Stimulated activated CD4-positive, alpha-beta T cell treated with anti-CD3 and anti-CD28 coated beads, Interleukin-1b, Interleukin-23, amount 100 ng/mL, for 48 hours (primary cell): ENCODE measurements around the gene TSHZ1.

Source experiments
- DNase-seq: peaks from one replicate; pipeline ENCODE4 v3.0.0-alpha.2; 2020

The TSHZ1 gene, protein sequence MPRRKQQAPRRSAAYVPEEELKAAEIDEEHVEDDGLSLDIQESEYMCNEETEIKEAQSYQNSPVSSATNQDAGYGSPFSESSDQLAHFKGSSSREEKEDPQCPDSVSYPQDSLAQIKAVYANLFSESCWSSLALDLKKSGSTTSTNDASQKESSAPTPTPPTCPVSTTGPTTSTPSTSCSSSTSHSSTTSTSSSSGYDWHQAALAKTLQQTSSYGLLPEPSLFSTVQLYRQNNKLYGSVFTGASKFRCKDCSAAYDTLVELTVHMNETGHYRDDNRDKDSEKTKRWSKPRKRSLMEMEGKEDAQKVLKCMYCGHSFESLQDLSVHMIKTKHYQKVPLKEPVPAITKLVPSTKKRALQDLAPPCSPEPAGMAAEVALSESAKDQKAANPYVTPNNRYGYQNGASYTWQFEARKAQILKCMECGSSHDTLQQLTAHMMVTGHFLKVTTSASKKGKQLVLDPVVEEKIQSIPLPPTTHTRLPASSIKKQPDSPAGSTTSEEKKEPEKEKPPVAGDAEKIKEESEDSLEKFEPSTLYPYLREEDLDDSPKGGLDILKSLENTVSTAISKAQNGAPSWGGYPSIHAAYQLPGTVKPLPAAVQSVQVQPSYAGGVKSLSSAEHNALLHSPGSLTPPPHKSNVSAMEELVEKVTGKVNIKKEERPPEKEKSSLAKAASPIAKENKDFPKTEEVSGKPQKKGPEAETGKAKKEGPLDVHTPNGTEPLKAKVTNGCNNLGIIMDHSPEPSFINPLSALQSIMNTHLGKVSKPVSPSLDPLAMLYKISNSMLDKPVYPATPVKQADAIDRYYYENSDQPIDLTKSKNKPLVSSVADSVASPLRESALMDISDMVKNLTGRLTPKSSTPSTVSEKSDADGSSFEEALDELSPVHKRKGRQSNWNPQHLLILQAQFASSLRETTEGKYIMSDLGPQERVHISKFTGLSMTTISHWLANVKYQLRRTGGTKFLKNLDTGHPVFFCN (N-terminal part only)

DNA sequence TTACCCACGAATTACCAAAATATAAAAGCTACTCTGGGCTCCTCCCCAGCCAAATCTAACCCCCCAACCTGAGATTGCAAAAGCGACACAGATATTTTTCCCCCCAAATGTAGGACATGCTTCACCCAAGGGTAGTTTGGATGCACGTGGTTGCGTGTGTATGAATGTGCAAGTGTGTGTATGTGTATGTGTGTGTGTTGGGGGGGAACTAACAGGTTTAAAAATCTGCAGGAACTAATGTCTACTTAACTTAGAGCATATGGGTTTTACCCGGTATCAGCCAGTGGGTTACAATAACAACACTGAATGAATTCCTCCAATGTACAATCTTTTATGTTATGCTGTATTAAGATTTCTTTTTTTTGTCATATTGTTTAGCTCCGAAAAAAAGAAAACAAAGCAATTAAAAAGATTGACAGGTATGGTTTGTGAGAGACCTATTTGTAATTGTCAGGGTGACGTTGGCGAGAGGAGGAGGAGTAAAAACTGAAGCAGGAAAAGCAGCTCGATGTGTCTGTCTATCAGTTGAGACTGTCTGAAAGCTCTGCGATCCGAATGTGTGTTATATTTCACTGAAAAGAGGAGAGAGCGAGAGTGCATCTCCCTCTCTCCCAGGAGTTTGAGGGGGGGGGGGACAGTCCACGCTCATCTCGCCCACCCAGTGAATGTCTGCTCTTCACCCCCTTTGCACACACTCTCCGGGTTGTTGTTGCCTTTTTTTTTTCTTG is at the start of gene TSHZ1:
TSHZ1 (plus strand) TSS at position 524 of the 728 bp plus-strand sequence. CDS start 1,080 bp downstream, outside the sequence.
- peak; percentile 58 for DNase-seq

DNA sequence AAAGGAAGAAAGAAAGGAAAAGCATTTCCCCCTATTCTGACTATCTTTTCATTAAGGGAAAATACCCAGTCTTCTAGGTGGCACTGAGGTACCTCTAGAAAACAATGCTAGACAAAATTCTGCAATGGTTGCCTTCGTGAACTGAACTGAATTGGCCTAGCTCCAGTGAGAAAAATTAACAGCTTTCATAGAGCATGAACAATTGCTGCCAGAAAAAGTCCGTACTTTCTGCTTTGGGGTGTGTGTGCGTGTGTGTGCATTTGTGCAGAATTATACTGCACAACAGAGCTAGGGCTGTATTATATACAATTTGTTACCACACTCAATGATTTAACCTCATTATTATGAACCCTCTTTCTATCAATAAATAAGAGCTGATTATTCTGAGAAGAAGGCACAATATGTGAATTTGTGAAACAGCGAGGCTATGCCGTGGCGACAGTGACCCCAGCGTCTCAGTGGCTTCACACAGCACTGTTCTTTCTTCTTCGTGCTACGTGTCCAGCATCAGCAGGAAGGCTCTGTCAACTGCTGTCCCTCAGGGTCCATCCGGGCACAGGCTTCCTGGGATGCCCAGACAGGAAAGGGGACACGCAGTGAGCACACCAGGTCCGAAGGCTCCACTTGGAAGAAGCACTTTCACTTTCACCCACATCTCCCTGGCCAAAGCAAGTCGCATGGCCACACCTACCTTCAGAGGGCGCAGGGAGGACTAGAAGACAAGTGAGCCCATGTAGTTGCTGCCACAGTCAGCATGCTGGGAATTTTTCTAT is 49.2 kb upstream of the TSHZ1 start:
- DNase-seq: no peak

DNA sequence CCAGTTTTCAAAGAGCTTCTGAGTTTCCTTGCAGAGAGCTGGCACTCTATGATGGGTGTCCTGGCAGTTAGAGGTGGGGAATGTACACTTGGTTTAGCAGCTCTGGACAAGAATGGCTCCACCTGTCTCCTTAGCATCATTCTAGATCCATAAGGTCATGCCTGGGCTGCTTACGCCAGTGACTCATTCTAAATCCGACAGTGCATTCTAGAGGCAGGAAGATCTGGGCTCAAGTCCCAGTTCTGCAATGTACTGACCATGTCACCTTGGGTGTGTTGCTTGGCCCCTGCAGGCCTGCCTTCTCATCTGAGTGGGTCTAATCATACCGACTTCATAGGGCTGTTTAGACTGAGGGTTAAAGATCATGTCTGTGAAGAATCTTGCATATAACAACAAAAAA is 48.1 kb upstream of the TSHZ1 start:
- no peak for DNase-seq

DNA sequence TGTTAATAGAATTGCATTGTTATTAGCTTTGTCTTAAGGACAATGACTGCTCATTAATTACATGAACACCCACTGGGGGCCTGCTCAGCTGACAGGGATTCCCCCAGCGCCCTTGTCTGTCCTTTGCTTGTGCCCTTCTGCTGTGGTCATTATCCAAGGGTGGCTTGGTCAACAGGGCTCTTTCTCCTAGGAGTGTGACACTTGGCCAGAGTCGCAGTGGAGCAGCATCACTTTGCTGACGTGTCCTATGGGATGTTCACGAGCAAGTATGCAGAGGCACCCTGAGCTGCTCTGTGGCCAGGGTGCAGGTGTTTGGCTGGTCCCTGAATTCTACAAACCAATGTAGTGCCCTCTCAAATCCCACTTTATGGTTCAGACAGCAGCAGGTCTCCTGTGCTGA is 47.6 kb upstream of the TSHZ1 start:
- no peak for DNase-seq

DNA sequence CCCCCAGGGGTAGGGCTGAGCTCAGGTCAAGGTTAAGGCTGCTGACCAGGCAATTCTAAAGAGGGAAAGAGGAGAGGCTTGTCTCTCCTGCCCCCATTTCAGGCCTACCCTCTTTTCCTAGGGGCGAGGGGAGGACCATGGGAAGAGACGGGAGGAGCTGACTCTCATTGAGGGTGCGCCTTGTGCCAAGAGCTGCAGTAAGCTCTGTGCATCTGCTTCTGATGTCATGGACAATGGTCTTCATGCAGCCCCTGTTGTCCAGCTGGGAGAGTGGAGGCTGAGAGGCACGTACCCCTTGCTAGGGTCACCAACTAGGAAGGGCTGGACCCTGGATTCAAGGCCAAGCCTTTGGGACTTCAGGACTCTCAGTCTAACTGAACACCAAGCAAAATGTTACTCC is 46.9 kb upstream of the TSHZ1 start:
- no peak for DNase-seq

DNA sequence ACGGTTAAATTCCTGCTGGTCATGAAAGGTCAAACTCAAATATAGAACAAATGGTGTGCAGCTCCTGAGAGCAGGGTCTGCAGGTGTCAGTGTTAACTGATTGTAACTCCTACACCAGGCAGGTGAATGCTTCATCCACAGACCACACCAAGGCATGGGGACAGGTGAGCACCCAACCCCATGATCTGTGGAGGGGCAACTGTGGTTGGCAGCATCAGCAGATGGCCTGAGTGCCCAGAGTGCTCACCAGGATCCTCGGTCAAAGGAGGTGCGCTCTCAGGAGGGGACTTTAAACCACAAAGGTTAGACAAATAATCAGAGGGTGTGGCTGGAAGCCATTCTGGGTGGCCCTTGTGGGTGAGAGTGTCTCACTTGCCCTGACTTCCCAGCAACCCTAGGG is 46.1 kb upstream of the TSHZ1 start:
- no peak for DNase-seq

DNA sequence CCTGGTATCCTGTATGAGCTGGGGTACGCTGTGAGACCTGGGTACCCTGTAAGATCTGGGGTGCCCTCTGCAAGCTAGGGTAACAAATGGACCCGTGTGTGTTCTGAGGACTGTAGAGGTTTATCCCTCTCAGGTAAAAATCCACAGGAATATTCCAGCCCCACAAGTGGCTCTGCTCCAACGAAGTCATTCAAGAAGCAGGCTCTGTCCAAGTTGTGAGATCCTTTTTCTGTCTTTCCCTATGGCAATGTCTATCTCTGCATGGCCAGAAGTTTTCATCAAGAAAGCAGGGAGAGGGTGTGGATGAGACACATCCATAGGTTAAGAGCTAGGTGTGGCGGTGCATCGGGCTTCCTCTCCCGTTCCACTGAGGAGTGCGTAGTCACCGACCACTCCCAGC is 44.7 kb upstream of the TSHZ1 start:
- DNase-seq: no peak

DNA sequence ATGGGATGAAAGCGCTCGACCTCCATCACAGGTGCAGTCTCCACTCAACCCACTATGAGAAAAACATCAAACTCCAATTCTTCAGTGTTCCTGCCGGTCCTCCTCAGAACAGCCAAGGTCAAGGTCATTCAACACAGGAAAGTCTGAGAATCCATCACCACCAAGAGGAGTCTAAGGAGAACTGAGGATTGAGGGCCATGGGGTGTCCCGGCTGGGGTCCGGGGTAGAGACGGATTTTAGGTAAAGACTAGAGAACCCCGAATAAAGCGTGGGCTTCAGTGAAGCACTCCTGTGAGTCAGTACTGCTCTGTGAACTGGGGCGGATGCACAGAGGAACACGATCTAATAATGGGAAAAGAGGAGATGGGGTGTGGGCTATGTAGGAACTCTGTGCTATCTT is 43.5 kb upstream of the TSHZ1 start:
- no peak for DNase-seq

DNA sequence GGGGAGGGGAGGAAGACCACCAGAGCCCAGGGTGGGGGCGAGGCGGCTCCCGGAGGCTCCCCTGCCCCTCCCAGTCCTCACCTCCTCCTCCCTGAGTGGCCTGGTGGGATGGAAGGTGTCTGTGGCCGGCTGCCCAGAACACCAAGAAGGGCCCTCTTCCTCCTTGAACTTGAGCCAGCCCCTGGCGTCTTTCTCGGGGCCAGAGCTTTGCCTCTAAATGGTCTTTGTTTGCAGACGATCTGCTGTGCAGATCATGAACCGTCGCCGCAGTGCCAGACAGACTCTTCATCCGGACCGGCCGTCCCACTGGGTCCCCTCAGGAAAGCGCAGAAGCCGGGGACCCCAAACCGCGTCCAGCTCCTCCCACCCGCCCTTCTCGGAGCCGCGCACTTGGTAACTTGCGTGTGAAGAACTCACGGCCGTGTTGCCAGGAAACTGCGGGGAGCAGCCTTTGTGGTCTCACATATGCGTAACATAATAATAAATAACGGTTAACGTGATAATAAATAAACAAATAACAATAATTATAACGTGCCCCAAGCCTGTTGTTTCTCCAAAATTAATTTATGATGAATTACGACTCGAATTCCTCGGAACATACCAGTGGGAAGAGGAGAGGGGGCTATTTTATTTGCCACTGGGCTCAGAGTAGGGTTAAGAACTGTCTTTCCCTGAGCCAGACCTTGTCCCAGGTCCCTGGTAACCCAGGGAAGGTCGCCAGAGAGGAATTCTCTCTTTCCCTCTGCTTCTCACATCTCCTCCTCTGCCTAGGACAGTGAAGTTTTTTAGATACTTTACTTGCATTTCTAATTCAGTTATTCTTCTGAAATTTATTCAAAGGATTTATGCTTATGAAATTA is 42.6 kb upstream of the TSHZ1 start:
- DNase-seq: no peak

DNA sequence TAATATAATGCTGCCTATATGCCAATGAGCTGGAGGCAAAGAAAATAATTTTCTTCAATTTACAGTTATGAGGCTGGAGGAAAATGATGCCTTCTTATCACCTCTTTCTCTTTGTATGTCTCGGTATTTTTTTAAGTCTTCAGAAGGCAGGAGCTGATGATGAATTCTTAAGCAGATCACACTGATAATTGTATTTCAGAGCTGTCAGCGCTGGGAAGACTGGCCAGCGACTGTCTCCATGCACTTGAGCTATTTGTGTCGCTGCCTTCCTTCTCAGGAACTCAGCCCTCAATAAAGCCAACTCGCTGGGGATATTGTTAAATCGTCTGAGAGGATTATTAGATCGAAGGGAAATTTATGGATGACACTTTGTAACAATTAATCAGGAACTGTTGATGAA is 42.0 kb upstream of the TSHZ1 start:
- DNase-seq: no peak

DNA sequence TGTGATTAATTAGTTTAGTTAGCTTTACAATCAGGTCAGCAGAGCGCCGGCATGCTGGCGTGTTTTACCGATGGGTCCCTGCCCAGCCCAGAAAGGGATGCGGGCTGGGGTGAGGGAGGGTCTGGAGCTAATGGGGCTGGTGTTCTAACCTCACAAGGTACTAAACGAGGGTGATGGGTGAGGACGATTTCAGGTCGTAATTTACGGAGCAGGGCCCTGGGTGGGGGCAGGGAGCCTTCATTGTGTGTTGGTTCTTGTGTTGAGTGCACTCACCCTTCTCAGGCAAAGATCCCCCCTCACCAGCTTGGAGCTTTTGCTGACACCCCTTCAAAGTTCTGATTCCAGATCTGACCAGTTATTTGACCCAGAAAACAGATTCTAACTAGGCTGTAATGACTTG is 41.2 kb upstream of the TSHZ1 start:
- DNase-seq: no peak

DNA sequence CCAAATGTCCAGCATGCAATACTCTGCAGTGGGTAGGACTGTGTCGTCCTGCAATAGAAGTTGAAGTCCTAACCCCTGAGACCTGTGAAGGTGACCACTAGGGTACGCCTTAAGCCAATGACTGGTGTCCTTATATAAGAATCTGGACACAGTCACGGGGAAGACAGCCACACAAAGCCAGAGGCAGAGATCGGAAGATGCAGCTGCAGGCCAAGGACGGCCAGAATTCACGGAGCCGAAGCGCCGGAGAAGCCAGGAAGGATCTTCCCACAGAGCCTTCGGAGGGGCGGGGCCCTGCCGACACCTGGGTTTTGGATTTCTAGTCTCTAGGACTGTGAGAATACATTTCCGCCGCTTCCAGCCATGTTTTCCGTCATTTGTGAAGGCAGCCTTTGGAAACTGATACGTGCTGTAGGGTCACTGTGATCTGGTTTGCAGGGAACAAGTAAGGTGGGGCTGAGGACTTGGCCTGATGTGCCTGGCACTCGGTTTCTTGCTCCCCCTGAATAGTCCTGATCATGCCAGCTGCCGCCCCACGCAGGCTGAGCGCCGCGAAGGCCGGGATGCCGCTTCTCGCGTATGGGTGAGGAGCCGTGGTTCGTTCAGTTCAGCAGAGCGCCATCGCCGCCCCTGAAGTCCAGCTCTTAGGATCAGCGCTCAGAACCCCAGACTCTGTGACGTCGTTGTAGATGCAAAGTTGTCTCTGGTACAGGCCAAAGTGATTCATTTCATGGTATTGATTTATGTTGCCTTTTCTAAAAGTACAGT is 40.4 kb upstream of the TSHZ1 start:
- no peak for DNase-seq

DNA sequence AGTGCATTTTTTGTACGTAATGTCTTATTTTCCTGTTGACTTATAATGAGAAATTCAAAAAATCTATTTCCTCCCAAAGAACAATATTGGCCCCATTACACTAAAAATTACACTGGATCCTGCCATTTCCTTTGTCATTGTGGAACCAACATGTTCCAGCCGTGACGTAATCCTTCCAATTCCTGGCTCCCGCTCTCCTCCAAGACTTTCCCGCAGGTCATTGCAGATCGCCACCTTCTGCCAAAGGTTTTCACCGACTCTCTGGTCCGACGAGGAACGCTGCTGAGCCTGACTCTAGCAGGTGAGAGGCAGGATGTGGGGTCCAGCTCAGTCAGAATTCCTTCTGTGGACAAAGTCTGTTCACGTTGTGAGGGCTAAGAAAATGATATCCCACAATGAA is 39.7 kb upstream of the TSHZ1 start:
- no peak for DNase-seq

DNA sequence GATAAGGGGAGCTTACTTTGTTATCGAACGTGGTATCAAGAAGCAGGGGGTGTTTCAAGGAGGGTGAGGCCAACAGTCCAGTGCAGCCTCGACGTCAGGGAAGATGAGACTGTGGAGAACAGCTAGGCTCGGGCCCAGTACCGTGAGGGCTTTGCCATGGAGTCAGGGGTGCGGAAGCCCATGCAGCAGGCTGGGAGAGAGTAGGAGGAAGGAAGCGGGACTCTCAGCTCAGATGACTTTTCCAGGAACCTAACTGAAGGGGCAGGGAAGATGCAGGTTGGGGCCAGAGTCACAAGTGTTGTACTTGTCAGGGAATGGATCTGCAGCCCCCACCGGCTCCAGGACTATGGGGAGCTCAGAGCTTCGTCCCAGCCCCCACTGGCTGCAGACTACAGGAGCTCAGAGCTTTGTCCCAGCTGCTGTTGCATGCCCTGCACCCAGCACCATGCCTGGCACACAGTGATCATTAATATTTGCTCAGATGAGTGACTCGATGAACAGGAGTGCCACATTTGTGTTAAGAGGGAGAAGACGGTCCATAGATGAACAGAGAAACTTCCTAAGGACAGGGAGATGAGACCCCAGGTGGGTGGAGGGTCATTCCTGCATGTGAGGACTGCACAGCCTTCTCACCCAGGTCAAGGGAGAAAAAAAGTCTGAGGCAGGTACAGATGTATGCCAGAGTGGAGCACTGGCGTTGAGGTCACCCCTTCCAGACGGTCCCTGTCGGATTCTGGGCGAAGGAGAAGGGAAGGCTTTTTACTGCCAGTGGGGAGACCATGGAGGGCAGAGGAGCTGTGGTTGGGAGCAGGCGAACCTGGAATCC is 38.1 kb upstream of the TSHZ1 start:
- no peak for DNase-seq

DNA sequence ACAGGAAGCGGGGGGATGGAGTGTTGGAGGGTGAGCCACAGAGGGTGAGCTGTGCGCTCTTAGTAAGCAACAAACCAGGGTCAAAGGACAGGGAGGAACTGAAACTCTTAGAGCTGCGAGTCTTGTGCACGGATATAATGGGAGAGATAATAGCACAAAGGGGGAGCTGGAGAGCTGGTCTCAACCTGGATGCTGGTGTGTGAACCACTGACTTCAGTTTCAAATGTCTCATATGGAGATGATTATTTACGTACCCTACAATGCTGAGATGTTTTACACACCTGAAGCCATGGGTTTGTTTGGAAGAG is 37.5 kb upstream of the TSHZ1 start:
- no peak for DNase-seq

DNA sequence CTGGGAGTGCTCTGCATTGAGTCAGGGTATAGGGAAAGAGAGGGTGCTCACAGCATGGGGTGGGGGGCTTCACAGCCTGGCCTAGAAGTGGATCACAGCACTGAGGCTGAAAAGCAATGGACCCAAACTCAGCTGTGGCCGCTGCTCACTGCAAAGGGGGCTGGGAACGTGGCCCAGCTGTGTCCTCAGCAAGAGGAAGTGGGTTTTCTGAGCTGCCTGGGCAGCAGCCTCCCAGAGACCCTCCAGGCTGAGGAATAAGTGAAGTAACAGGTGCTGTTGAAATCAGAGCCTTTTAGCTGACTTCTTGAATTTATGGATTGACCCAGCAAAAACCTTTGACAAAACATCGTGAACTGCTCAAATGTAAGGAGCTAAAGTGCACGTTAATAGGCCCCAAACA is 36.9 kb upstream of the TSHZ1 start:
- DNase-seq: no peak

DNA sequence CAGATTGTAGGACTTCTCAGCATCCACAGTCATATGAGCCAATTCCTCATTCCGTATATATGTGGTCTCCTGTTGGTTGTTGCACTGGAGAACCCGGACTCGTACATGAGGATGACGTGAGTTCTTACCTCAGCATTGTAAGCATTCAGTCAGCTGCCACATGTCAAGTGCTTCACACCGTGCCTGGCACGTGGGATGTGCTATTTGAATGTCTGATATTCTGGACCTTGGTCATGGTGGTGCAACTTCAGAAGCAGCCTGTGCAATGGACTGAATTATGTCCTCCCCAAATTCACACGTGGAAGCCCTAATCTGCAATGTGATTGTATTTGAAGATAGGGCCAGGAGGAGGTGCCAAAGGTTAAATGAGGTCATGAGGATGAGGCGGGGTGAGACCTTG is 33.7 kb upstream of the TSHZ1 start:
- no peak for DNase-seq

DNA sequence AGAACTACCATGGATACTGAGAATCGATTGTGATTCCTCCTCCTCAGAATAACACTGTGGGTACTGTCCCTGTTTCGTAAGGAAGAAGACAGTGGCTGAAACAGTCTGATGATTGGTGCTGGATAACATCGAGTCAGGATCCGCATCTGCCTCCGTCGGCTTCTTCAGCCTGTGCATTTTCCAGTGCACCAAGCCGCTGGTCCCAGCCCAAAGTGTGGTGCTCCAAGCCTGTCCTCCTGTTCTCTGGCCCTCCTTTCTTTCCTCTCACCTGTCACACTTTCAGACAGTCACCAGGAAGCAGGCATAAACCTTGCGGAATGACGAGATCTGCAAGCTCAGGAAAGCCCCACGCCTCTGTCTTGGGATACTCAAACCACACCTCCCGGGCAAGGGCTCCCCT is 32.2 kb upstream of the TSHZ1 start:
- DNase-seq: no peak

DNA sequence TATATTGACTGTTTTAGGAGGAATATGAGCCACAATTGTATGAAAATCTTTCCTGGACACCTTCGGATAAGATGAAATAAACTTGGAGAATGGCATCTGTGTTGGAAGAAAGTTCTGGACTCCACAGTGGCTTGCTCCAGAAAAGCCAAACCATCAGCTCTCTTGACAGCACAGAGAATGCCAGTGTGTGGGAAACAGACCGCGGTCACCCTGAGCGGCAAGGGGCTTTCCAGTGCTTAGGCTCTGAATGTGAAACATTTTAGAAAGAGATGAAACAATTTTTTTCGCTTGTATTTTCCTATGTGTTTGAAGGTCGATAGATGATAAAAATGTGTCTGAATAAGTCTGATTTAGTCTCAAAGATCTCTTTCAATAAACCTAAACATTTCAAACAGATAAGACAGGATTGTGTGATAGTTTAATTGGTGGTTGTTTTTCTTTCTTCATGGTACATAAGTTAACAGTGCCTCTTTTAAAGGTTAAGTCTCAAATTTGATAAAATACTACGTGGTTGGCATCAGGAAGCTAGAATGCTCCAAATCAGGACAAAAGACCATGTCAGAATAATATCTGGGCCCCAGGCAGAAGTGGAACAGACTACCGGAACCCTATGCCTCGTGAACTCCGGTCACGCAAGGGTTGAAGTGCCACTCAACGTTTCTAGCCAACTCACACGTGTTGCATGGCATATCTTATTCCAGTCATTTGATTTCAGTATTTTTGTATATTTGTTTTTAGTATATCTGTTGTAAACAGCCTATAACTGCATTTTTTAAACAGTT is 30.6 kb upstream of the TSHZ1 start:
- no peak for DNase-seq
